VCaP (cell line): ENCODE measurements around the gene GALNS.

Experiments used
- H3K27ac ChIP-seq: fragments of 450-650 bp; 2 replicates; pipeline ENCODE4 v1.5.1; 2017
- CTCF ChIP-seq: fragments of 450-650 bp; conservative IDR thresholded peaks from 2 replicates; pipeline ENCODE4 v1.5.1; 2017; ENCODE audit warnings: mild to moderate bottlenecking, moderate library complexity

GALNS gene

GRCh38 chr16:88886420-88886844, 29.7 kb upstream of the GALNS start:
- no peak overlapping the region for H3K27ac ChIP-seq

GRCh38 chr16:88885693-88886280, 29.0 kb upstream of the GALNS start:
- no peak for TF ChIP-seq CTCF

More at GRCh38 chr16:88886420-88886844, 29.7 kb upstream of the GALNS start:
- no peak for TF ChIP-seq CTCF

GRCh38 chr16:88884569-88885271, 28.0 kb upstream of the GALNS start:
- no peak for TF ChIP-seq CTCF
- no peak overlapping the region for H3K27ac ChIP-seq

More at GRCh38 chr16:88885693-88886280, 29.0 kb upstream of the GALNS start:
- H3K27ac ChIP-seq = no peak overlapping the region

GRCh38 chr16:88883946-88884345, 27.2 kb upstream of the GALNS start:
- no peak overlapping the region for H3K27ac ChIP-seq
- no peak for TF ChIP-seq CTCF

- no peak overlapping the region for H3K27ac ChIP-seq
- no peak for TF ChIP-seq CTCF
Measured at GRCh38 chr16:88883117-88883895, 26.6 kb upstream of the GALNS start.

- no peak overlapping the region for H3K27ac ChIP-seq
- no peak for TF ChIP-seq CTCF
Measured at GRCh38 chr16:88882358-88883030, 25.7 kb upstream of the GALNS start.
